Ramos (cell line): ENCODE measurements around the gene TMA7B.

ENCODE experiments used
- in situ Hi-C: fragments of 300-500 bp; cut with MboI; formaldehyde crosslinking; loops from one replicate; pipeline ENCODE4 v1.14.3; 2022; ENCODE audit warnings: low sequenced_read_pairs; ENCODE audit not compliant: unreplicated experiment

Gene TMA7B

GRCh38 chr22:39959640-39960447 lies at the start of gene TMA7B:
TSS of gene TMA7B (plus strand) at chr22:39960397. CDS start at chr22:39964375, 3,978 bp downstream.
- in situ Hi-C loops = no loop called here

DNA sequence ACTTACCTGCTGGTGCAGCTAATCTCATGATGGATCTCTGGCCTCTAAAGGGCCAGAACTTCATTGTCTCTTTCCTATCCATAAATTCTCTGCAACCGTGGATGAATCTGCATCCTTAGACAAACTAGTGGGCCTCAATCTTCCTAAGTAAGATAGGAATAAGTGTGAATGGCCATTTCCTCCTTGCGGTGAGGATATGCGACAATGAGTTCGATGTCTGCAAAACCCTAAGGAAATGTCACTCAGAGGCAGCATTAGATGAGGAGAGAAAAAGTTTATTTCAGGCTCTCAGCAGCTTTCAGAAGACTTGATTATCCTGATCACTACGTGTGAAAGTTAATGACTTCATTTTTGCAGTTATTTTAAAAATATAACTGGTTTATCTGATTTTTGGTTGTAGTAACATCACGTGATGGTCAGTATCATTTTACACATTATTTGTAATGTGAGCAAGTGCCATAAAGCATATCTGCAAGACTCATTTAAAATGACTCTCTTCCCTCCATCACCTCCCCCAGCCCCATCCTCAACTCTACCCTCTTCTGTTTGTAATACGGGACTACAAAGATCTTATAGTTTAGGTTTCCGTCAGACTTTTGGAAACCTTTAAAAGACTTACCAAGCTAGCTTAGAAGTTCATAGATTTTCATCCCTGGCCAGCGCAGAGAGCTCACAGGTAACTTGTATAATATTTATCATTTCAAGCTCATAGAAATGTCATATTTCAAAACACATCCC lies 49.2 kb upstream of the TMA7B start:
- in situ Hi-C loops = no loop called here

GRCh38 chr22:39913321-39913720 lies 46.9 kb upstream of the TMA7B start:
- in situ Hi-C loops = no loop called here

- in situ Hi-C loops = no loop called here
Measured at GRCh38 chr22:39913886-39914285, 46.3 kb upstream of the TMA7B start.

- in situ Hi-C loops = no loop called here
Measured at GRCh38 chr22:39914584-39914983, 45.6 kb upstream of the TMA7B start.

- in situ Hi-C loops = no loop called here
Measured at GRCh38 chr22:39915295-39915726, 44.9 kb upstream of the TMA7B start.

- in situ Hi-C loops = no loop called here
Measured at GRCh38 chr22:39916496-39916895, 43.7 kb upstream of the TMA7B start.

- in situ Hi-C loops = no loop called here
Measured at GRCh38 chr22:39917197-39917643, 43.0 kb upstream of the TMA7B start.

DNA sequence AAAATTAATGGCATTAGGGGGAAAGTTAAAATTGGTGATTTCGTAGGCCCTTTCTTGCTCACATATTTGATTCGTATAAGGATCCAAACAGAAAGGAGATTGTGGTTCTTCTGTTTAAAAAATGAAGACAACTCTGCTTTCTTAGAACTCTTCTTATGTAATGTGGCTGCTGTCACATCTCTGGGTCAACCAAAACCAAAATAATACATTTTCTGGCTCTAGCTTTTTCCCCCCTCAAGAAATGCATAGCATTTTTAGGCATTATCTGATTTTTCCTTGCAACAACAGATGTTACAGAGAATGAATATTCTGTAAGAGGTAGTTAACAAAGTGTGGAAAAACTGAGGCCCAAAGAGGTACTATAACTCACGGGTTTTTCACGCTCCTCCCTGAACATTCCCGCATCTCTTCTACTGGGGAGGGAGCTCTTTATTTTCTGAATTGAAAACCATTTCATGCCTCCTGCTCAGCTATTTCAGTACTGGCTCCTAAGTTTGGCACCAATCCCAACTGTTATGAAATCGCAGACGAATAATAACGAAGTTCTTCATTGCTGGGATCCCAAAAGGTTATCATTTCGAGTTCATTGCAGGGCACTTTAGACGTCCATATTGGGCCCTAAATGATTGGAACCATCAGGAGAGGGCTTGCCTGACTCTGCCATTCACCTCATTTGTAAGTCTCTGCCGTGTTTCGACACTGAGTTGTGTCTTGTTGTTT lies 42.3 kb upstream of the TMA7B start:
- in situ Hi-C loops = no loop called here

GRCh38 chr22:39920134-39920743 lies 40.0 kb upstream of the TMA7B start:
- in situ Hi-C loops = no loop called here

GRCh38 chr22:39923696-39924095 lies 36.5 kb upstream of the TMA7B start:
- in situ Hi-C loops = no loop called here

DNA sequence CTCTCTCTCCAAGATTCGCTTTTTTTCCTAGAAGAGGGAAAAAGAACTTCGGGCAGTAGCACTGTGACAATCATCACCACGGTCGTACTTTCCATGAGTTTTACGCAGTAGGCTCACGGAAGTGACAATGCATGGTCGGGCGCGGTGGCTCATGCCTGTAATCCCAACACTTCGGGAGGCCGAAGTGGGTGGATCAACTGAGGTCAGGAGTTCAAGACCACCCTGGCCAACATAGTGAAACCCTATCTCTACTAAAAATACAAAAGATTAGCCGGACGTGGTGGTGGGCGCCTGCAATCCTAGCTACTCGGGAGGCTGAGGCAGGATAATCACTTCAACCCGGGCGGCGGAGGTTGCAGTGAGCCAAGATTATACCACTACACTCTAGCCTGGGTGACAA lies 35.9 kb upstream of the TMA7B start:
- in situ Hi-C loops = no loop called here

- in situ Hi-C loops = no loop called here
Measured at GRCh38 chr22:39925273-39925672, 34.9 kb upstream of the TMA7B start.

- in situ Hi-C loops = no loop called here
Measured at GRCh38 chr22:39925909-39926679, 34.1 kb upstream of the TMA7B start.

- in situ Hi-C loops = no loop called here
Measured at GRCh38 chr22:39926753-39927152, 33.4 kb upstream of the TMA7B start.

GRCh38 chr22:39927544-39927943 lies 32.7 kb upstream of the TMA7B start:
- in situ Hi-C loops = no loop called here

DNA sequence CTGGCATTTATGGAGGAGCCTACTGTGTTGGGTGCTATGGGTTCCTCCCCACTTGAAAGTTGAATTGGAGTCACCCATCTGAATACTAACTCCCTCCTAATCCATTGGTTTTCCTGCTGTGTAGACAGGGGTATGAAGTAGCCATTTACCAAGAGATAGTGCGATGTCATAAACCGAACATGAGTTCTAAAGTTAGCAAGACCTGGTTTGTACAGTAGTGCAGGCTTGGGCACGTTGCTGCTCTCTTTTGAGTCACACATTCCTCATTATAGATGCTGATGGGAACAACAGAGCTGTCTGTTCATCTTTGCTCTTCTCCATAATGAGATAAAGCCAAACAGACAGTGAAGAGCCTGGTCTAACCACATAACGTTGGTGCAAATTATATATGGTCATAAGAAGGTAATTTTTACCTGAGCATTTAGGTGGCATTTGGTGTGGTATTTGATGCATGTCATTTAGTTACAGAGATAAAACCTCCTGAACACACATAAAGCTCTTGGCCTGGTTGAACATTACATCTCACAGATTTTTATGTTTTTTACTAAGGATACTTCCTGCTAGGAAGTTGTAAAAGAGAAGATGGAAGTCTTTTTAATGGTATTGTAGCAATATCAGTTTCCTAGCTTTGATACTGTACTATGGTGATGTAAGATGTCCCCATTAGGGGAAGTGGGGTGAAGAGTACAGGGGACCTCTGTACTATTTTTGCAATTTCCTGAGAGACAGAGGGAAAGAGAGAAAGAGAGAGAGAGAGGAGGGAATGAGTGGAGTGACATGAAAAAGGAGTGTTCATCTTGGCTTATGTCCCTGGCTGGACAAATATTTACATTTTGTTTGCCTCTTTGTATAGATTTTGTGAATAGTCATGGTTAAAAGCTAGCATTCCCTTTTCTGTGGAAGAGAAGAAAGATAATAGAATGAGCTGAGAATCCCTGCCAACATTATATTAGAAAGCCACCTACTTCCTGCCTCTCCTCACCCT lies 31.4 kb upstream of the TMA7B start:
- in situ Hi-C loops = no loop called here

DNA sequence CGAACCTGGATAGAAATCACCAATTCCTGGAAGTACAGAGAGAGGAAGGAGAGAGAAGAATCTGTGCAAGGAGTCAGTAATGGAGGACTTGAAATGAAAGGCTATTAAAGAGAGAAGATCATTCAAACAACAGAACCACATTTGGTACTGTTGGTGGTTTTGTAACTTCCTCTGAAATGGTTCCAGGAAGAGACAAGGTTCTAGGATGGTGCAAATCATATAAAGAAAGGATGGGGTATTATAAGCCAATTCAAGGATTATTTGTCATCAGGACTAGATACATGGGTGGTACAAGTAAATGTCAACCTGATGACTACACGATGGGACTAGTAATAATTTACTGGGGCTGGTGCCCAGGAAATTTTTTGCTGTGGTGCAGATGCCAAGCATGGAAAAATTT lies 28.9 kb upstream of the TMA7B start:
- in situ Hi-C loops = no loop called here

- in situ Hi-C loops = no loop called here
Measured at GRCh38 chr22:39932166-39932565, 28.0 kb upstream of the TMA7B start.
